Muscle layer of duodenum (tissue), 2 donors: ENCODE results near the gene PIM2.
A peak's percentile ranks its signal among the peaks of the same experiment; 100 is the strongest.

ENCODE experiments used
- H3K27ac ChIP-seq: one replicate; pipeline ENCODE4 v1.7.0; 2013; ENCODE audit warnings: mild to moderate bottlenecking, low read length
- H3K27me3 ChIP-seq: one replicate; pipeline ENCODE4 v1.7.0; 2013; ENCODE audit warnings: low read depth, mild to moderate bottlenecking, control low read depth, low read length
- H3K36me3 ChIP-seq, 2 donors: one replicate each; pipeline ENCODE4 v1.7.0; 2013; ENCODE audit warnings: low read length in 2 of 2, control low read depth in 1 of 2, mild to moderate bottlenecking in 1 of 2; ENCODE audit not compliant: insufficient read depth in 2 of 2, control insufficient read depth in 1 of 2
- H3K4me1 ChIP-seq, 2 donors: one replicate each; pipeline ENCODE4 v1.7.0; 2013; ENCODE audit warnings: low read length in 2 of 2, mild to moderate bottlenecking in 2 of 2, control low read depth in 1 of 2, moderate library complexity in 1 of 2; ENCODE audit not compliant: insufficient read depth in 2 of 2, control insufficient read depth in 1 of 2
- H3K4me3 ChIP-seq, 2 donors: one replicate each; pipeline ENCODE4 v1.7.0; 2013; ENCODE audit warnings: low read length in 2 of 2, low read depth in 1 of 2, mild to moderate bottlenecking in 1 of 2
- H3K9me3 ChIP-seq, 2 donors: one replicate each; pipeline ENCODE4 v1.7.0; 2013; ENCODE audit warnings: low read length in 2 of 2, control low read depth in 1 of 2, mild to moderate bottlenecking in 1 of 2; ENCODE audit not compliant: control insufficient read depth in 1 of 2
- donor health status: healthy.

The PIM2 gene

DNA sequence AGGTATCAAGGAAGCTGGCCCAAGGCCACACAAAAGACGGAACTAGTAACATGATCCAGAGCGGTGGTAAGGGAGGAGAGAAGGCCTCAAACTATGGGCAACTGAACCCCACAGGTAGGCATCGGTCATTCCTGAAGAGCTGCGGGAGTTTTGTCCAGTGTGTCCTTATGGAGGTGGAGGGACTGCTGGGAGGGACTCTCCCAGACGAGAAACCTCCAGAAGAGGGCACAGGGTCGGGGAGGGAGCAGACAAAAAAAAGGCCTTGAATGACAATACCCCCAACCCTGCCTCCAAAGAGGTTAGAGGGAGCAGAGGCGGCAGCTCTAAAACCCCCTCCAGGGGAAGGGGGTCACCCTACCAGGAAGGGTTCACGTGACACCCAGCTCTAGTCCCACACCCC lies 14.6 kb downstream of the PIM2 start:
- Histone ChIP-seq H3K4me3 (no peak overlapping the region), H3K27me3 (no peaks in the 10 kb centered on the region), H3K27ac (no peak overlapping the region), H3K36me3 (peaks cover 10 to 44% of the 10 kb centered on the region in 2 donors), H3K4me1 (no peaks in the 10 kb centered on the region), H3K9me3 (no peaks in the 10 kb centered on the region)

DNA sequence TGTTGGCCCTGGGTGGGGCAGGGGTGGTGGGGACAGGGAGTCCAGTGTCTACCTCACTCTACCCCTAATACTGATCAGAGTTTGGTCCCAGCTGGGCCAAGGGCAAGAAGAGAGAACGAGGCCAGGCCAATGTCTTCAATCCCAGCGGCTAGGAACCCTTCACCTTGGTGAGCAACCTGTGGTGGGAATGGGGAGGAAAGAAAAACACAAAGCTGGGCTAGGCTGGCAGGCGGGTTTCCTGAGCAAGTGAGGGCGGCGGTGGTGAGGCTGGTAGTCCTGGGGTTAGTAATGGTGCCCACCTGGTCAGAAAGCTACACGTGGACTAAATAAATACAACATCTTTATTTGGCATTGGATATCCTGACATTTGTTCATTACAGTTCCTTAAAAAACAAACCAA lies 15.5 kb downstream of the PIM2 start:
- no peak overlapping the region for H3K27ac ChIP-seq
- no peaks in the 10 kb centered on the region for H3K4me1 ChIP-seq
- H3K36me3 ChIP-seq, result peaks cover 10 to 44% of the 10 kb centered on the region in 2 donors
- no peaks in the 10 kb centered on the region for H3K9me3 ChIP-seq
- no peaks in the 10 kb centered on the region for H3K27me3 ChIP-seq
- H3K4me3 ChIP-seq, result no peak overlapping the region

- Histone ChIP-seq H3K27ac (no peak overlapping the region), H3K9me3 (no peaks in the 10 kb centered on the region), H3K4me1 (no peaks in the 10 kb centered on the region), H3K27me3 (no peaks in the 10 kb centered on the region), H3K4me3 (no peak overlapping the region), H3K36me3 (peaks cover 10 to 44% of the 10 kb centered on the region in 2 donors)
These were observed 16.0 kb downstream of the PIM2 start for GRCh38 chrX:48902776-48903175.

GRCh38 chrX:48902135-48902534 lies 16.7 kb downstream of the PIM2 start:
- H3K36me3 ChIP-seq, result peaks cover 10 to 44% of the 10 kb centered on the region in 2 donors
- H3K27ac ChIP-seq, result no peak overlapping the region
- no peaks in the 10 kb centered on the region for H3K9me3 ChIP-seq

DNA sequence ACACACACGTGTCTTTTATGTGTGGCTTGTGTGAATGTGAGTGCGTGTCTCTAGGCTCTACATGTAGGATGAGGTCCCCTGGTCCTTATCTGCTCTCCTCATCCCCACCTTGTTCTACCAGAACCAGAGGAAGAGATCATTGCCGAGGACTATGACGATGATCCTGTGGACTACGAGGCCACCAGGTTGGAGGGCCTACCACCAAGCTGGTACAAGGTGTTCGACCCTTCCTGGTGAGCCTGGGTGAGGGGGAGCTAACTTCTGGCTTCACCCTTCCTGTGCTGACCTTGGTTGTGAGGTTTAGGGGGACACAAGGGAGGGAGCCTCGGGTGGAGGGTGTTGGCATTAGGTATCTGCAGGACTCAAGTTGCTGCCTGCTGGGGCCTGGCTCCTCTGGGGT lies 17.8 kb downstream of the PIM2 start:
- Histone ChIP-seq H3K4me3 (no peak overlapping the region), H3K36me3 (peaks cover 5 to 38% of the 10 kb centered on the region in 2 donors)

More at GRCh38 chrX:48902135-48902534, 16.7 kb downstream of the PIM2 start:
- Histone ChIP-seq H3K27me3 (no peaks in the 10 kb centered on the region), H3K4me1 (no peaks in the 10 kb centered on the region), H3K4me3 (no peak overlapping the region)

DNA sequence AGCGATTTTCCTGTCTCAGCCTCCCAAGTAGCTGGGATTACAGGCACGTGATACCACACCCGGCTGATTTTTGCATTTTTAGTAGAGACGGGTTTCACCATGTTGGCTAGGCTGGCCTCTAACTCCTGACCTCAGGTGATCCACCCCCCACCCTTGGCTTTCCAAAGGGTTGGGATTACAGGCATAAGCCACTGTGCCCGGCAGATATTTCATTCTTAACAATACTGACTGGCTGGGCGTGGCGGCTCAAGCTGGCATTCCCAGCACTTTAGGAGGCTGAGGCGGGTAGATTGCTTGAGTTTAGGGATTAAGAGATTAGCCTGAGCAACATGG lies 19.8 kb downstream of the PIM2 start:
- Histone ChIP-seq H3K9me3 (no peaks in the 10 kb centered on the region), H3K4me1 (peaks cover 0 to 8% of the 10 kb centered on the region in 2 donors), H3K27ac (no peak overlapping the region), H3K27me3 (no peaks in the 10 kb centered on the region), H3K36me3 (peaks cover 0 to 26% of the 10 kb centered on the region in 2 donors), H3K4me3 (no peak overlapping the region)

More for the DNA sequence above, 17.8 kb downstream of the PIM2 start:
- no peaks in the 10 kb centered on the region for H3K9me3 ChIP-seq
- peaks cover 0 to 8% of the 10 kb centered on the region in 2 donors for H3K4me1 ChIP-seq
- no peaks in the 10 kb centered on the region for H3K27me3 ChIP-seq
- H3K27ac ChIP-seq, result no peak overlapping the region

- Histone ChIP-seq H3K9me3 (no peaks in the 10 kb centered on the region), H3K36me3 (peaks cover 0 to 30% of the 10 kb centered on the region in 2 donors), H3K27me3 (no peaks in the 10 kb centered on the region), H3K4me3 (peak within 1 kb of the TSS; percentile 70 to 80), H3K27ac (peak within 1 kb of the TSS; percentile 91), H3K4me1 (peaks cover 0 to 8% of the 10 kb centered on the region in 2 donors)
These were observed 21.1 kb downstream of the PIM2 start, which contains the start of the genes PQBP1 and TIMM17B for GRCh38 chrX:48897625-48898306. Gene PQBP1 (plus strand): TSS chrX:48897930. CDS start chrX:48898510, 580 bp downstream. Gene TIMM17B (minus strand): TSS chrX:48897768. CDS start chrX:48897749, 19 bp downstream.

- H3K36me3 ChIP-seq, result peaks cover 0 to 25% of the 10 kb centered on the region in 2 donors
- H3K9me3 ChIP-seq, result no peaks in the 10 kb centered on the region
- H3K27ac ChIP-seq, result peak overlapping the region; percentile 91
- H3K4me3 ChIP-seq, result peak overlapping the region; percentile 70 to 80
- peaks cover 0 to 8% of the 10 kb centered on the region in 2 donors for H3K4me1 ChIP-seq
- H3K27me3 ChIP-seq, result no peaks in the 10 kb centered on the region
These were observed 21.6 kb downstream of the PIM2 start for GRCh38 chrX:48897157-48897624.

GRCh38 chrX:48896611-48897011 lies 22.2 kb downstream of the PIM2 start:
- peak overlapping the region; percentile 91 for H3K27ac ChIP-seq
- H3K4me3 ChIP-seq, result peak overlapping the region; percentile 70 to 80
- peaks cover 0 to 11% of the 10 kb centered on the region in 2 donors for H3K4me1 ChIP-seq
- H3K36me3 ChIP-seq, result peaks cover 0 to 19% of the 10 kb centered on the region in 2 donors
- no peaks in the 10 kb centered on the region for H3K9me3 ChIP-seq
- no peaks in the 10 kb centered on the region for H3K27me3 ChIP-seq

DNA sequence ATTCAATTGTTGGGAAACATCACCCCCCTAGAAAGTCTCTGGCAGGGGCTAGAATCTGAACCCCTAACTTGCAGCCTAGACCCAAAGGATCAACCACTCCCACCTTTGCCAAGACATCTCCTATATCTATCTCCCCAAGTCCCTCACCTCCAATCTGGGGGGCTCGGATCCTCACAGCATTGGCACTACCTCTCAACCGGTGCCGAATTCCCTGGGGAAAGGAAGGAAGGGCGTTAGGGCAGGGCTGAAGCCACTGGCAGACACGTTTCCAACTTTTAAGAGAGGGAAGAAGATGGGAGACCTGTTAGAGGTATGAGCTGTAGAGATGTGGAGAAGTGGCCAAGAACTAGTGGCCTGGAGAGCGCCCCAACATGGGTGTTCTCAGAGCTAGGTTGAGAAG lies 23.9 kb downstream of the PIM2 start:
- peaks cover 0 to 13% of the 10 kb centered on the region in 2 donors for H3K36me3 ChIP-seq
- H3K4me3 ChIP-seq, result no peak overlapping the region
- no peaks in the 10 kb centered on the region for H3K27me3 ChIP-seq
- H3K4me1 ChIP-seq, result peaks cover 0 to 16% of the 10 kb centered on the region in 2 donors
- no peak overlapping the region for H3K27ac ChIP-seq
- no peaks in the 10 kb centered on the region for H3K9me3 ChIP-seq

DNA sequence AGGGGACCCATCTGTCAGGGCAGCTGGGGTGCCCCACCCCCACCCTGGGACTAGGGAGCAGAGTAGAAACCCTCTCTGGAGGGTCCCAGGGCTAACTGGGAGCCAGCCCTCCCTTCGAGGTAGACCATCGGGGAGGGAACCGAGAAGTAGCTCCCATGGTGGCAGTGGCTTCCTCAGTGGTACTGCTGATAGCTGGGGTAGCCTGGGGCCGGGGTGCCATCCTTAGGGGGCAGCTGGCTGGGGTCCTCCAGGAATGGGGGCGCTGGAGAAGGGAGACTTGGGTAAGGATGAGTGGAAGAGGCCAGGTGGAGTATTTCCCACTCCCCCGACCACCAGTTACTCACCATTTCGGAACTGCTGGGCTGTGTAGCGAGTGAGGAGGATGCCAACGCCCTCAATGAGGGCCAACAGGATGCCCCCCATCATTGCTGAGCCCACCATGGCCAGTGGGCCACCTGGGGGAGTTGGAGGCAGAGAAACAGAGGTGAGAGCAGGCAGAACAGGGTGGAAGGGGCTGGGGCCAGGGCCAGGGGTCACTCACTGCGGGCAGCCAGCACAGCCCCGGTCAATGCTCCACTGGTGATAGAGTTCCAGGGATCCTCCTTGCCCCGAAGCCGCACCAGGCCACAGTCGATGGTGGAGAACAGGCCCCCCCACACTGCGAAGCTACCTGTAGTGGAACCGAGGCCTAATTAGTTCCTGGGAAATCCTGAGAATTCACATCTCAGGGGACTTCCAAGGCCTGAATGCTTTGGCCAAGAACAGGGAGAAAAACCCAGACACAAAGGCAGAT lies 25.1 kb downstream of the PIM2 start:
- Histone ChIP-seq H3K36me3 (peaks cover 0 to 13% of the 10 kb centered on the region in 2 donors), H3K9me3 (no peaks in the 10 kb centered on the region), H3K27me3 (no peaks in the 10 kb centered on the region)

More for the DNA sequence above, 25.1 kb downstream of the PIM2 start:
- no peak overlapping the region for H3K4me3 ChIP-seq
- H3K27ac ChIP-seq, result no peak overlapping the region
- H3K4me1 ChIP-seq, result peaks cover 0 to 16% of the 10 kb centered on the region in 2 donors
